ENCODE results near the gene RRM2. TPM values are rescaled to one million over a fixed set of nuclear protein-coding genes. Genes with fewer than 3 reads are reported as not detected.

Gene RRM2
- total RNA-seq, 1 experiment from 2014 or later: 330 TPM

GRCh38 chr2:10165282-10165681 lies 42.7 kb downstream of the RRM2 start:
- intact Hi-C loops (cut with micrococcal nuclease): no loop called here
- H3K4me3 ChIP-seq (replicated peaks in 1 of 2; ENCODE audit: low read depth in 1 of 2, low read length in 2 of 2): no peak overlapping the region
- ChIA-PET POLR2A (no interaction called here), CTCF (no interaction called here), RAD21 (ENCODE audit: low non-redundant PET in 1 of 2, low total read pairs in 2 of 2, uncharacterized antibody in 2 of 2, unreplicated experiment in 2 of 2) (no interaction called here)
- no peaks in the 10 kb centered on the region for H3K9me3 ChIP-seq (ENCODE audit: control insufficient read depth in 1 of 2, insufficient read depth in 1 of 2, low read depth in 1 of 2, low read length in 2 of 2)
- no peak overlapping the region for H3K4me2 ChIP-seq (ENCODE audit: low read length)
- DNase-seq (ENCODE audit: low read depth, low spot score) (no peak), ATAC-seq (no peak)
- no peaks in the 10 kb centered on the region for H4K20me1 ChIP-seq (ENCODE audit: insufficient read depth)
- H3K9me2 ChIP-seq (ENCODE audit: insufficient read depth): no peaks in the 10 kb centered on the region
- peaks cover 14 to 32% of the 10 kb centered on the region in 2 experiments for H3K4me1 ChIP-seq (ENCODE audit: control insufficient read depth in 1 of 2, insufficient read depth in 2 of 2, low read length in 2 of 2)
- H3K27ac ChIP-seq (ENCODE audit: low read depth, low read length): no peak overlapping the region
- no peaks in the 10 kb centered on the region for H3K36me3 ChIP-seq (ENCODE audit: control insufficient read depth in 1 of 2, insufficient read depth in 2 of 2, low read length in 2 of 2)
- no peak overlapping the region for H2AFZ ChIP-seq (ENCODE audit: low read depth, low read length, poor library complexity, severe bottlenecking)
- no TSS peak for BruUV-seq (replicated peaks)
- no peaks in the 10 kb centered on the region for H3K79me2 ChIP-seq (ENCODE audit: insufficient read depth, low read length)
- H3K27me3 ChIP-seq (ENCODE audit: insufficient read depth, low read length): no peaks in the 10 kb centered on the region
- H3K9ac ChIP-seq (ENCODE audit: low read length): no peak overlapping the region
- TF ChIP-seq SIN3A (IDR thresholded peaks at IDR 0.05; ENCODE audit: low read depth) (no peak), ZFX (IDR thresholded peaks at IDR 0.05) (no peak), POLR2A (IDR thresholded peaks at IDR 0.05; ENCODE audit: borderline replicate concordance, extremely low read depth, insufficient read depth, insufficient read length) (no peak), SP1 (IDR thresholded peaks at IDR 0.05; ENCODE audit: low read depth) (no peak)
- TF ChIP-seq, protein P1, sequence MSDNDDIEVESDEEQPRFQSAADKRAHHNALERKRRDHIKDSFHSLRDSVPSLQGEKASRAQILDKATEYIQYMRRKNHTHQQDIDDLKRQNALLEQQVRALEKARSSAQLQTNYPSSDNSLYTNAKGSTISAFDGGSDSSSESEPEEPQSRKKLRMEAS (IDR thresholded peaks at IDR 0.05): no peak

- H3K9ac ChIP-seq (ENCODE audit: low read length): no peak overlapping the region
- no peaks in the 10 kb centered on the region for H3K9me3 ChIP-seq (ENCODE audit: control insufficient read depth in 1 of 2, insufficient read depth in 1 of 2, low read depth in 1 of 2, low read length in 2 of 2)
- DNase-seq (ENCODE audit: low read depth, low spot score) (no peak), ATAC-seq (no peak)
- no peak overlapping the region for H2AFZ ChIP-seq (ENCODE audit: low read depth, low read length, poor library complexity, severe bottlenecking)
- no peaks in the 10 kb centered on the region for H3K9me2 ChIP-seq (ENCODE audit: insufficient read depth)
- no peak overlapping the region for H3K27ac ChIP-seq (ENCODE audit: low read depth, low read length)
- ChIA-PET POLR2A (no interaction called here), CTCF (no interaction called here), RAD21 (ENCODE audit: low non-redundant PET in 1 of 2, low total read pairs in 2 of 2, uncharacterized antibody in 2 of 2, unreplicated experiment in 2 of 2) (no interaction called here)
- H3K4me2 ChIP-seq (ENCODE audit: low read length): no peak overlapping the region
- TF ChIP-seq EZH2 (IDR thresholded peaks at IDR 0.05) (no peak), CBX3 (IDR thresholded peaks at IDR 0.05; ENCODE audit: low read depth) (no peak), RAD21 (IDR thresholded peaks at IDR 0.05; ENCODE audit: low read depth) (no peak), ELF1 (IDR thresholded peaks at IDR 0.05; ENCODE audit: borderline replicate concordance, low read depth) (no peak), ZNF274 (IDR thresholded peaks at IDR 0.05; ENCODE audit: low read depth, low read length) (no peak), SIN3A (IDR thresholded peaks at IDR 0.05; ENCODE audit: low read depth) (no peak), EZH2phosphoT487 (IDR thresholded peaks at IDR 0.05; ENCODE audit: borderline replicate concordance) (no peak), SRF (IDR thresholded peaks at IDR 0.05; ENCODE audit: low read depth) (no peak)
- TF ChIP-seq, protein P1 (IDR thresholded peaks at IDR 0.05): no peak
- H4K20me1 ChIP-seq (ENCODE audit: insufficient read depth): no peaks in the 10 kb centered on the region
- intact Hi-C loops (cut with micrococcal nuclease): no loop called here
- H3K4me3 ChIP-seq (replicated peaks in 1 of 2; ENCODE audit: low read depth in 1 of 2, low read length in 2 of 2): no peak overlapping the region
- no peaks in the 10 kb centered on the region for H3K27me3 ChIP-seq (ENCODE audit: insufficient read depth, low read length)
- no peaks in the 10 kb centered on the region for H3K79me2 ChIP-seq (ENCODE audit: insufficient read depth, low read length)
- peaks cover 16 to 35% of the 10 kb centered on the region in 2 experiments for H3K4me1 ChIP-seq (ENCODE audit: control insufficient read depth in 1 of 2, insufficient read depth in 2 of 2, low read length in 2 of 2)
- BruUV-seq (replicated peaks): no TSS peak
- no peaks in the 10 kb centered on the region for H3K36me3 ChIP-seq (ENCODE audit: control insufficient read depth in 1 of 2, insufficient read depth in 2 of 2, low read length in 2 of 2)
Measured at GRCh38 chr2:10165861-10166675, 43.5 kb downstream of the RRM2 start.

All from HCT116 (cell line).